GM23338 (cell line): Measurements from ENCODE around the gene GLCE.
A peak's percentile ranks its signal among the peaks of the same experiment; 100 is the strongest.

Source experiments
- CREB1 ChIP-seq: fragments of 250-450 bp; sonication (Bioruptor Pico); IDR thresholded peaks from 2 replicates; pipeline ENCODE4 v1.5.0; 2020; ENCODE audit warnings: low read depth, mild to moderate bottlenecking, moderate library complexity
- EZH2 ChIP-seq: fragments of 200-600 bp; sonication (generic); IDR thresholded peaks from one replicate; pipeline ENCODE4 v1.8.0; 2017; ENCODE audit warnings: antibody characterized with exemption, mild to moderate bottlenecking, low read depth; ENCODE audit not compliant: unreplicated experiment
- EZH2phosphoT487 ChIP-seq: fragments of 200-600 bp; sonication (generic); IDR thresholded peaks from one replicate; pipeline ENCODE4 v1.8.1; 2018; ENCODE audit warnings: antibody characterized with exemption; ENCODE audit not compliant: unreplicated experiment
- JUNB ChIP-seq: IDR thresholded peaks from one replicate; pipeline ENCODE4 v1.6.1; 2016; ENCODE audit warnings: antibody characterized with exemption; ENCODE audit not compliant: unreplicated experiment
- NANOG ChIP-seq: IDR thresholded peaks from 2 replicates; pipeline ENCODE4 v1.6.1; 2016; ENCODE audit warnings: antibody characterized with exemption, borderline replicate concordance
- POLR2AphosphoS5 ChIP-seq: IDR thresholded peaks from 2 replicates; pipeline ENCODE4 v1.6.1; 2016; ENCODE audit warnings: antibody characterized with exemption, low read depth
- STAT1 ChIP-seq: IDR thresholded peaks from one replicate; pipeline ENCODE4 v1.6.1; 2016; ENCODE audit warnings: antibody characterized with exemption; ENCODE audit not compliant: unreplicated experiment
- ZNF114 ChIP-seq: fragments of 250-450 bp; sonication (Bioruptor Pico); IDR thresholded peaks from 2 replicates; pipeline ENCODE4 v1.5.0; 2020; ENCODE audit warnings: mild to moderate bottlenecking, moderate library complexity
- ZNF331 ChIP-seq: fragments of 250-450 bp; sonication (Bioruptor Pico); IDR thresholded peaks from 2 replicates; pipeline ENCODE4 v1.5.0; 2020; ENCODE audit warnings: low read depth, mild to moderate bottlenecking, moderate library complexity
- TF ChIP-seq, protein P1 (sequence below), 2 experiments: fragments of 200-600 bp in 1 of 2; sonication (generic) in 1 of 2; conservative IDR thresholded peaks; 2 replicates each; pipeline versions ENCODE4 v1.5.1 to v1.6.1; 2016 to 2017; ENCODE audit warnings: antibody characterized with exemption in 2 of 2, low read depth in 2 of 2, mild to moderate bottlenecking in 2 of 2, moderate library complexity in 1 of 2
- TF ChIP-seq, protein P2 (sequence below): IDR thresholded peaks from one replicate; pipeline ENCODE4 v1.6.1; 2018; ENCODE audit warnings: antibody characterized with exemption; ENCODE audit not compliant: unreplicated experiment
- TF ChIP-seq, protein P3 (sequence below): IDR thresholded peaks from 2 replicates; pipeline ENCODE4 v1.6.1; 2016; ENCODE audit warnings: antibody characterized with exemption
- TF ChIP-seq, protein P4 (sequence below): fragments of 250-450 bp; sonication (Bioruptor Pico); IDR thresholded peaks from 2 replicates; pipeline ENCODE4 v1.5.0; 2020; ENCODE audit warnings: mild to moderate bottlenecking, moderate library complexity

DNA sequence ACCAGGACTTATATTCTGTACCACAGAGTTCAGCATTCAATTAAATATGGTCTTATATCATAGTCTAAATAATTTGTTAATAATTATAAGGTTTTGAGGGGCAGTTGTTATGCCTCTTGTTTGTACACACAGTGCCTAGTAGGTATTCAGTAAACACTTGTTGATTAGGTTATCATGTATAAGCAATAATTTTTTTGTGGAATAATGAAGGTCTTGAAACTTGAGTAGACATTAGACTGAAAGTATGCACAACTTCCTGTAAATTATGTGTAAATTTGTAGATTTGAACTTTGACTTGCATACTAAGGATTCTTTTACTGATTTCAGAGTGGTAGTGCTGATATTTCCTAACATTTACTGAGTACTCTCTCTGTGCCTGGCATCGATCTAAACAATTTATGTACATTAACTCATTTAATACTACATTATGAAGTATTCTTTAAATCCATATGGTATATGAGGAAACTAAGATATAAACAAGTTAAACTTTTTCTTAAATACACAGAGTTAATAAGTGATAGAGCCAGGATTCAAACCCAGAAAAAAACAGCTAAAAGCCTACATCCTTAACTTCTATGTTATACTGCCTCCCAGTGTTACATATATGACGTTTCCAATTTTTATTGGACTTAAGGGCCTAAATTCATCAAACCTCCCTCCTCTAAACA lies 65.1 kb downstream of the GLCE start:
- TF ChIP-seq, protein P1, sequence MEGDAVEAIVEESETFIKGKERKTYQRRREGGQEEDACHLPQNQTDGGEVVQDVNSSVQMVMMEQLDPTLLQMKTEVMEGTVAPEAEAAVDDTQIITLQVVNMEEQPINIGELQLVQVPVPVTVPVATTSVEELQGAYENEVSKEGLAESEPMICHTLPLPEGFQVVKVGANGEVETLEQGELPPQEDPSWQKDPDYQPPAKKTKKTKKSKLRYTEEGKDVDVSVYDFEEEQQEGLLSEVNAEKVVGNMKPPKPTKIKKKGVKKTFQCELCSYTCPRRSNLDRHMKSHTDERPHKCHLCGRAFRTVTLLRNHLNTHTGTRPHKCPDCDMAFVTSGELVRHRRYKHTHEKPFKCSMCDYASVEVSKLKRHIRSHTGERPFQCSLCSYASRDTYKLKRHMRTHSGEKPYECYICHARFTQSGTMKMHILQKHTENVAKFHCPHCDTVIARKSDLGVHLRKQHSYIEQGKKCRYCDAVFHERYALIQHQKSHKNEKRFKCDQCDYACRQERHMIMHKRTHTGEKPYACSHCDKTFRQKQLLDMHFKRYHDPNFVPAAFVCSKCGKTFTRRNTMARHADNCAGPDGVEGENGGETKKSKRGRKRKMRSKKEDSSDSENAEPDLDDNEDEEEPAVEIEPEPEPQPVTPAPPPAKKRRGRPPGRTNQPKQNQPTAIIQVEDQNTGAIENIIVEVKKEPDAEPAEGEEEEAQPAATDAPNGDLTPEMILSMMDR (conservative IDR thresholded peaks at IDR 0.05; ENCODE audit: low read depth in 2 of 2), result peak; percentile 56 to 59
- TF ChIP-seq CREB1 (CRISPR knock-in tag) (no peak), EZH2 (no peak), POLR2AphosphoS5 (no peak), STAT1 (no peak), ZNF331 (CRISPR knock-in tag) (no peak), ZNF114 (no peak), EZH2phosphoT487 (no peak), JUNB (no peak), NANOG (no peak)
- TF ChIP-seq, protein P2, sequence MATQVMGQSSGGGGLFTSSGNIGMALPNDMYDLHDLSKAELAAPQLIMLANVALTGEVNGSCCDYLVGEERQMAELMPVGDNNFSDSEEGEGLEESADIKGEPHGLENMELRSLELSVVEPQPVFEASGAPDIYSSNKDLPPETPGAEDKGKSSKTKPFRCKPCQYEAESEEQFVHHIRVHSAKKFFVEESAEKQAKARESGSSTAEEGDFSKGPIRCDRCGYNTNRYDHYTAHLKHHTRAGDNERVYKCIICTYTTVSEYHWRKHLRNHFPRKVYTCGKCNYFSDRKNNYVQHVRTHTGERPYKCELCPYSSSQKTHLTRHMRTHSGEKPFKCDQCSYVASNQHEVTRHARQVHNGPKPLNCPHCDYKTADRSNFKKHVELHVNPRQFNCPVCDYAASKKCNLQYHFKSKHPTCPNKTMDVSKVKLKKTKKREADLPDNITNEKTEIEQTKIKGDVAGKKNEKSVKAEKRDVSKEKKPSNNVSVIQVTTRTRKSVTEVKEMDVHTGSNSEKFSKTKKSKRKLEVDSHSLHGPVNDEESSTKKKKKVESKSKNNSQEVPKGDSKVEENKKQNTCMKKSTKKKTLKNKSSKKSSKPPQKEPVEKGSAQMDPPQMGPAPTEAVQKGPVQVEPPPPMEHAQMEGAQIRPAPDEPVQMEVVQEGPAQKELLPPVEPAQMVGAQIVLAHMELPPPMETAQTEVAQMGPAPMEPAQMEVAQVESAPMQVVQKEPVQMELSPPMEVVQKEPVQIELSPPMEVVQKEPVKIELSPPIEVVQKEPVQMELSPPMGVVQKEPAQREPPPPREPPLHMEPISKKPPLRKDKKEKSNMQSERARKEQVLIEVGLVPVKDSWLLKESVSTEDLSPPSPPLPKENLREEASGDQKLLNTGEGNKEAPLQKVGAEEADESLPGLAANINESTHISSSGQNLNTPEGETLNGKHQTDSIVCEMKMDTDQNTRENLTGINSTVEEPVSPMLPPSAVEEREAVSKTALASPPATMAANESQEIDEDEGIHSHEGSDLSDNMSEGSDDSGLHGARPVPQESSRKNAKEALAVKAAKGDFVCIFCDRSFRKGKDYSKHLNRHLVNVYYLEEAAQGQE, result no peak
- TF ChIP-seq, protein P3, sequence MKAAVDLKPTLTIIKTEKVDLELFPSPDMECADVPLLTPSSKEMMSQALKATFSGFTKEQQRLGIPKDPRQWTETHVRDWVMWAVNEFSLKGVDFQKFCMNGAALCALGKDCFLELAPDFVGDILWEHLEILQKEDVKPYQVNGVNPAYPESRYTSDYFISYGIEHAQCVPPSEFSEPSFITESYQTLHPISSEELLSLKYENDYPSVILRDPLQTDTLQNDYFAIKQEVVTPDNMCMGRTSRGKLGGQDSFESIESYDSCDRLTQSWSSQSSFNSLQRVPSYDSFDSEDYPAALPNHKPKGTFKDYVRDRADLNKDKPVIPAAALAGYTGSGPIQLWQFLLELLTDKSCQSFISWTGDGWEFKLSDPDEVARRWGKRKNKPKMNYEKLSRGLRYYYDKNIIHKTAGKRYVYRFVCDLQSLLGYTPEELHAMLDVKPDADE, result no peak
- TF ChIP-seq, protein P4, sequence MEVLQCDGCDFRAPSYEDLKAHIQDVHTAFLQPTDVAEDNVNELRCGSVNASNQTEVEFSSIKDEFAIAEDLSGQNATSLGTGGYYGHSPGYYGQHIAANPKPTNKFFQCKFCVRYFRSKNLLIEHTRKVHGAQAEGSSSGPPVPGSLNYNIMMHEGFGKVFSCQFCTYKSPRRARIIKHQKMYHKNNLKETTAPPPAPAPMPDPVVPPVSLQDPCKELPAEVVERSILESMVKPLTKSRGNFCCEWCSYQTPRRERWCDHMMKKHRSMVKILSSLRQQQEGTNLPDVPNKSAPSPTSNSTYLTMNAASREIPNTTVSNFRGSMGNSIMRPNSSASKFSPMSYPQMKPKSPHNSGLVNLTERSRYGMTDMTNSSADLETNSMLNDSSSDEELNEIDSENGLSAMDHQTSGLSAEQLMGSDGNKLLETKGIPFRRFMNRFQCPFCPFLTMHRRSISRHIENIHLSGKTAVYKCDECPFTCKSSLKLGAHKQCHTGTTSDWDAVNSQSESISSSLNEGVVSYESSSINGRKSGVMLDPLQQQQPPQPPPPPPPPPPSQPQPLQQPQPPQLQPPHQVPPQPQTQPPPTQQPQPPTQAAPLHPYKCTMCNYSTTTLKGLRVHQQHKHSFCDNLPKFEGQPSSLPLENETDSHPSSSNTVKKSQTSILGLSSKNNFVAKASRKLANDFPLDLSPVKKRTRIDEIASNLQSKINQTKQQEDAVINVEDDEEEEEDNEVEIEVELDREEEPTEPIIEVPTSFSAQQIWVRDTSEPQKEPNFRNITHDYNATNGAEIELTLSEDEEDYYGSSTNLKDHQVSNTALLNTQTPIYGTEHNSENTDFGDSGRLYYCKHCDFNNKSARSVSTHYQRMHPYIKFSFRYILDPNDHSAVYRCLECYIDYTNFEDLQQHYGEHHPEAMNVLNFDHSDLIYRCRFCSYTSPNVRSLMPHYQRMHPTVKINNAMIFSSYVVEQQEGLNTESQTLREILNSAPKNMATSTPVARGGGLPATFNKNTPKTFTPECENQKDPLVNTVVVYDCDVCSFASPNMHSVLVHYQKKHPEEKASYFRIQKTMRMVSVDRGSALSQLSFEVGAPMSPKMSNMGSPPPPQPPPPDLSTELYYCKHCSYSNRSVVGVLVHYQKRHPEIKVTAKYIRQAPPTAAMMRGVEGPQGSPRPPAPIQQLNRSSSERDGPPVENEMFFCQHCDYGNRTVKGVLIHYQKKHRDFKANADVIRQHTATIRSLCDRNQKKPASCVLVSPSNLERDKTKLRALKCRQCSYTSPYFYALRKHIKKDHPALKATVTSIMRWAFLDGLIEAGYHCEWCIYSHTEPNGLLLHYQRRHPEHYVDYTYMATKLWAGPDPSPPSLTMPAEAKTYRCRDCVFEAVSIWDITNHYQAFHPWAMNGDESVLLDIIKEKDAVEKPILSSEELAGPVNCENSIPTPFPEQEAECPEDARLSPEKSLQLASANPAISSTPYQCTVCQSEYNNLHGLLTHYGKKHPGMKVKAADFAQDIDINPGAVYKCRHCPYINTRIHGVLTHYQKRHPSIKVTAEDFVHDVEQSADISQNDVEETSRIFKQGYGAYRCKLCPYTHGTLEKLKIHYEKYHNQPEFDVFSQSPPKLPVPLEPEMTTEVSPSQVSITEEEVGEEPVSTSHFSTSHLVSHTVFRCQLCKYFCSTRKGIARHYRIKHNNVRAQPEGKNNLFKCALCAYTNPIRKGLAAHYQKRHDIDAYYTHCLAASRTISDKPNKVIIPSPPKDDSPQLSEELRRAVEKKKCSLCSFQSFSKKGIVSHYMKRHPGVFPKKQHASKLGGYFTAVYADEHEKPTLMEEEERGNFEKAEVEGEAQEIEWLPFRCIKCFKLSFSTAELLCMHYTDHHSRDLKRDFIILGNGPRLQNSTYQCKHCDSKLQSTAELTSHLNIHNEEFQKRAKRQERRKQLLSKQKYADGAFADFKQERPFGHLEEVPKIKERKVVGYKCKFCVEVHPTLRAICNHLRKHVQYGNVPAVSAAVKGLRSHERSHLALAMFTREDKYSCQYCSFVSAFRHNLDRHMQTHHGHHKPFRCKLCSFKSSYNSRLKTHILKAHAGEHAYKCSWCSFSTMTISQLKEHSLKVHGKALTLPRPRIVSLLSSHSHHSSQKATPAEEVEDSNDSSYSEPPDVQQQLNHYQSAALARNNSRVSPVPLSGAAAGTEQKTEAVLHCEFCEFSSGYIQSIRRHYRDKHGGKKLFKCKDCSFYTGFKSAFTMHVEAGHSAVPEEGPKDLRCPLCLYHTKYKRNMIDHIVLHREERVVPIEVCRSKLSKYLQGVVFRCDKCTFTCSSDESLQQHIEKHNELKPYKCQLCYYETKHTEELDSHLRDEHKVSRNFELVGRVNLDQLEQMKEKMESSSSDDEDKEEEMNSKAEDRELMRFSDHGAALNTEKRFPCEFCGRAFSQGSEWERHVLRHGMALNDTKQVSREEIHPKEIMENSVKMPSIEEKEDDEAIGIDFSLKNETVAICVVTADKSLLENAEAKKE (CRISPR knock-in tag), result no peak
